Activated naive CD4-positive, alpha-beta T cell (primary cell): Measurements from ENCODE around the gene HHIPL1.

ENCODE experiments used
- DNase-seq, 4 experiments: peaks; one replicate each; lab custom pipeline; 2025; lab: John Stamatoyannopoulos, UW

Gene HHIPL1

GRCh38 chr14:99611646-99612045, 33.3 kb upstream of the HHIPL1 start:
- no peak for DNase-seq

- no peak for DNase-seq
Measured at GRCh38 chr14:99612071-99612737, 32.7 kb upstream of the HHIPL1 start.

- DNase-seq: no peak
Measured at GRCh38 chr14:99612738-99613330, 32.1 kb upstream of the HHIPL1 start.

- no peak for DNase-seq
Measured at GRCh38 chr14:99615497-99616157, 29.3 kb upstream of the HHIPL1 start.

- no peak for DNase-seq
Measured at GRCh38 chr14:99616832-99617800, 27.8 kb upstream of the HHIPL1 start.

- DNase-seq: no peak
Measured at GRCh38 chr14:99619835-99620834, 24.8 kb upstream of the HHIPL1 start.

GRCh38 chr14:99621948-99622347, 23.0 kb upstream of the HHIPL1 start:
- no peak for DNase-seq

GRCh38 chr14:99624024-99624423, 20.9 kb upstream of the HHIPL1 start:
- no peak for DNase-seq

GRCh38 chr14:99624971-99625370, 20.0 kb upstream of the HHIPL1 start:
- no peak for DNase-seq

GRCh38 chr14:99625476-99625875, 19.5 kb upstream of the HHIPL1 start:
- DNase-seq: no peak

GRCh38 chr14:99626041-99626648, 18.8 kb upstream of the HHIPL1 start:
- no peak for DNase-seq

- no peak for DNase-seq
Measured at GRCh38 chr14:99627100-99627499, 17.8 kb upstream of the HHIPL1 start.

GRCh38 chr14:99627510-99628381, 17.2 kb upstream of the HHIPL1 start:
- no peak for DNase-seq

- peak; percentile 11 to 44 (median 16) for DNase-seq
Measured at GRCh38 chr14:99628887-99629618, 15.9 kb upstream of the HHIPL1 start.

GRCh38 chr14:99630202-99630601, 14.7 kb upstream of the HHIPL1 start:
- no peak for DNase-seq

- no peak for DNase-seq
Measured at GRCh38 chr14:99632410-99633035, 12.4 kb upstream of the HHIPL1 start.

- DNase-seq: no peak
Measured at GRCh38 chr14:99633141-99633540, 11.8 kb upstream of the HHIPL1 start.

- DNase-seq: no peak
Measured at GRCh38 chr14:99633918-99634317, 11.0 kb upstream of the HHIPL1 start.
